ENCODE measurements around the gene SNRPB.

SNRPB gene

GRCh38 chr20:2451939-2452732 lies 18.5 kb downstream of the SNRPB start:
- Histone ChIP-seq H3K9ac (ENCODE audit: low read depth, low read length) (no peak overlapping the region), H3K27me3 (ENCODE audit: control insufficient read depth, insufficient read depth, low read length) (no peaks in the 10 kb centered on the region), H3K4me3 (ENCODE audit: low read length) (no peak overlapping the region), H3K36me3 (ENCODE audit: insufficient read depth, low read length) (no peaks in the 10 kb centered on the region), H3K4me2 (ENCODE audit: low read length) (no peak overlapping the region), H3K4me1 (ENCODE audit: control insufficient read depth, insufficient read depth, low read length) (no peaks in the 10 kb centered on the region), H3K9me3 (replicated peaks; ENCODE audit: low read length) (no peaks in the 10 kb centered on the region)

GRCh38 chr20:2451422-2451821 lies 19.2 kb downstream of the SNRPB start:
- Histone ChIP-seq H3K36me3 (ENCODE audit: insufficient read depth, low read length) (no peaks in the 10 kb centered on the region), H3K4me3 (ENCODE audit: low read length) (no peak overlapping the region), H3K27me3 (ENCODE audit: control insufficient read depth, insufficient read depth, low read length) (peaks cover 4% of the 10 kb centered on the region), H3K4me1 (ENCODE audit: control insufficient read depth, insufficient read depth, low read length) (no peaks in the 10 kb centered on the region), H3K9me3 (replicated peaks; ENCODE audit: low read length) (no peaks in the 10 kb centered on the region), H3K4me2 (ENCODE audit: low read length) (no peak overlapping the region), H3K9ac (ENCODE audit: low read depth, low read length) (no peak overlapping the region)

GRCh38 chr20:2449386-2449785 lies 21.2 kb downstream of the SNRPB start:
- Histone ChIP-seq H3K4me1 (ENCODE audit: control insufficient read depth, insufficient read depth, low read length) (no peaks in the 10 kb centered on the region), H3K4me2 (ENCODE audit: low read length) (no peak overlapping the region), H3K36me3 (ENCODE audit: insufficient read depth, low read length) (no peaks in the 10 kb centered on the region), H3K9me3 (replicated peaks; ENCODE audit: low read length) (no peaks in the 10 kb centered on the region), H3K9ac (ENCODE audit: low read depth, low read length) (no peak overlapping the region), H3K4me3 (ENCODE audit: low read length) (no peak overlapping the region), H3K27me3 (ENCODE audit: control insufficient read depth, insufficient read depth, low read length) (peaks cover 4% of the 10 kb centered on the region)

- Histone ChIP-seq H3K36me3 (ENCODE audit: insufficient read depth, low read length) (no peaks in the 10 kb centered on the region), H3K4me2 (ENCODE audit: low read length) (no peak overlapping the region), H3K27me3 (ENCODE audit: control insufficient read depth, insufficient read depth, low read length) (peaks cover 4% of the 10 kb centered on the region), H3K4me3 (ENCODE audit: low read length) (no peak overlapping the region), H3K4me1 (ENCODE audit: control insufficient read depth, insufficient read depth, low read length) (no peaks in the 10 kb centered on the region), H3K9me3 (replicated peaks; ENCODE audit: low read length) (no peaks in the 10 kb centered on the region), H3K9ac (ENCODE audit: low read depth, low read length) (no peak overlapping the region)
These were observed 23.7 kb downstream of the SNRPB start for GRCh38 chr20:2446845-2447244.

GRCh38 chr20:2431185-2431584 lies 39.4 kb downstream of the SNRPB start:
- Histone ChIP-seq H3K9ac (ENCODE audit: low read depth, low read length) (no peak overlapping the region), H3K36me3 (ENCODE audit: insufficient read depth, low read length) (no peaks in the 10 kb centered on the region), H3K27me3 (ENCODE audit: control insufficient read depth, insufficient read depth, low read length) (peaks cover 3% of the 10 kb centered on the region), H3K4me3 (ENCODE audit: low read length) (no peak overlapping the region), H3K4me2 (ENCODE audit: low read length) (no peak overlapping the region), H3K9me3 (replicated peaks; ENCODE audit: low read length) (no peaks in the 10 kb centered on the region), H3K4me1 (ENCODE audit: control insufficient read depth, insufficient read depth, low read length) (no peaks in the 10 kb centered on the region)

- Histone ChIP-seq H3K27me3 (ENCODE audit: control insufficient read depth, insufficient read depth, low read length) (peaks cover 5% of the 10 kb centered on the region), H3K4me3 (ENCODE audit: low read length) (no peak overlapping the region), H3K9ac (ENCODE audit: low read depth, low read length) (no peak overlapping the region), H3K36me3 (ENCODE audit: insufficient read depth, low read length) (no peaks in the 10 kb centered on the region), H3K9me3 (replicated peaks; ENCODE audit: low read length) (no peaks in the 10 kb centered on the region), H3K4me1 (ENCODE audit: control insufficient read depth, insufficient read depth, low read length) (no peaks in the 10 kb centered on the region), H3K4me2 (ENCODE audit: low read length) (no peak overlapping the region)
These were observed 40.1 kb downstream of the SNRPB start for GRCh38 chr20:2430538-2430937.

- Histone ChIP-seq H3K4me3 (ENCODE audit: low read length) (no peak overlapping the region), H3K27me3 (ENCODE audit: control insufficient read depth, insufficient read depth, low read length) (peaks cover 5% of the 10 kb centered on the region), H3K4me1 (ENCODE audit: control insufficient read depth, insufficient read depth, low read length) (no peaks in the 10 kb centered on the region), H3K9ac (ENCODE audit: low read depth, low read length) (no peak overlapping the region), H3K36me3 (ENCODE audit: insufficient read depth, low read length) (no peaks in the 10 kb centered on the region), H3K4me2 (ENCODE audit: low read length) (no peak overlapping the region), H3K9me3 (replicated peaks; ENCODE audit: low read length) (no peaks in the 10 kb centered on the region)
These were observed 41.5 kb downstream of the SNRPB start for GRCh38 chr20:2429051-2429450.

- H3K36me3 ChIP-seq (ENCODE audit: insufficient read depth, low read length): no peaks in the 10 kb centered on the region
- no peaks in the 10 kb centered on the region for H3K4me1 ChIP-seq (ENCODE audit: control insufficient read depth, insufficient read depth, low read length)
- no peak overlapping the region for H3K4me3 ChIP-seq (ENCODE audit: low read length)
- peaks cover 26% of the 10 kb centered on the region for H3K27me3 ChIP-seq (ENCODE audit: control insufficient read depth, insufficient read depth, low read length)
- H3K4me2 ChIP-seq (ENCODE audit: low read length): no peak overlapping the region
- no peak overlapping the region for H3K9ac ChIP-seq (ENCODE audit: low read depth, low read length)
- no peaks in the 10 kb centered on the region for H3K9me3 ChIP-seq (replicated peaks; ENCODE audit: low read length)
These were observed 49.3 kb downstream of the SNRPB start for GRCh38 chr20:2421247-2421646.

GRCh38 chr20:2420510-2420909 lies 50.1 kb downstream of the SNRPB start:
- Histone ChIP-seq H3K9ac (ENCODE audit: low read depth, low read length) (no peak overlapping the region), H3K4me1 (ENCODE audit: control insufficient read depth, insufficient read depth, low read length) (no peaks in the 10 kb centered on the region), H3K4me2 (ENCODE audit: low read length) (no peak overlapping the region), H3K4me3 (ENCODE audit: low read length) (no peak overlapping the region), H3K27me3 (ENCODE audit: control insufficient read depth, insufficient read depth, low read length) (peaks cover 25% of the 10 kb centered on the region), H3K36me3 (ENCODE audit: insufficient read depth, low read length) (no peaks in the 10 kb centered on the region), H3K9me3 (replicated peaks; ENCODE audit: low read length) (no peaks in the 10 kb centered on the region)

GRCh38 chr20:2418388-2418787 lies 52.2 kb downstream of the SNRPB start:
- H3K4me1 ChIP-seq (ENCODE audit: control insufficient read depth, insufficient read depth, low read length): no peaks in the 10 kb centered on the region
- H3K9me3 ChIP-seq (replicated peaks; ENCODE audit: low read length): no peaks in the 10 kb centered on the region
- H3K36me3 ChIP-seq (ENCODE audit: insufficient read depth, low read length): no peaks in the 10 kb centered on the region
- no peak overlapping the region for H3K4me2 ChIP-seq (ENCODE audit: low read length)
- H3K9ac ChIP-seq (ENCODE audit: low read depth, low read length): no peak overlapping the region
- no peak overlapping the region for H3K4me3 ChIP-seq (ENCODE audit: low read length)
- peaks cover 22% of the 10 kb centered on the region for H3K27me3 ChIP-seq (ENCODE audit: control insufficient read depth, insufficient read depth, low read length)

GRCh38 chr20:2417213-2417541 lies 53.4 kb downstream of the SNRPB start:
- Histone ChIP-seq H3K4me1 (ENCODE audit: control insufficient read depth, insufficient read depth, low read length) (no peaks in the 10 kb centered on the region), H3K9ac (ENCODE audit: low read depth, low read length) (no peak overlapping the region), H3K27me3 (ENCODE audit: control insufficient read depth, insufficient read depth, low read length) (peaks cover 22% of the 10 kb centered on the region), H3K9me3 (replicated peaks; ENCODE audit: low read length) (no peaks in the 10 kb centered on the region), H3K4me2 (ENCODE audit: low read length) (no peak overlapping the region), H3K36me3 (ENCODE audit: insufficient read depth, low read length) (no peaks in the 10 kb centered on the region), H3K4me3 (ENCODE audit: low read length) (no peak overlapping the region)

- no peak overlapping the region for H3K9ac ChIP-seq (ENCODE audit: low read depth, low read length)
- H3K36me3 ChIP-seq (ENCODE audit: insufficient read depth, low read length): no peaks in the 10 kb centered on the region
- no peak overlapping the region for H3K4me3 ChIP-seq (ENCODE audit: low read length)
- no peaks in the 10 kb centered on the region for H3K9me3 ChIP-seq (replicated peaks; ENCODE audit: low read length)
- no peaks in the 10 kb centered on the region for H3K4me1 ChIP-seq (ENCODE audit: control insufficient read depth, insufficient read depth, low read length)
- peaks cover 22% of the 10 kb centered on the region for H3K27me3 ChIP-seq (ENCODE audit: control insufficient read depth, insufficient read depth, low read length)
- no peak overlapping the region for H3K4me2 ChIP-seq (ENCODE audit: low read length)
These were observed 53.9 kb downstream of the SNRPB start for GRCh38 chr20:2416541-2417212.

All from skeletal muscle satellite cell (primary cell).